ENCODE results near the gene ADGRF5. TPM values are rescaled to one million over a fixed set of nuclear protein-coding genes. Genes with fewer than 3 reads are reported as not detected.
A peak's percentile ranks its signal among the peaks of the same experiment; 100 is the strongest.

Gene ADGRF5
- 0.07 TPM in 1 of 2 replicates, not detected in the other for total RNA-seq (2014; rRNA removed; shearing (Covaris generic))

- no peak for DNase-seq (ENCODE audit: low read depth)
These were observed at the start of gene ADGRF5 for GRCh38 chr6:46921731-46922130. ADGRF5 (minus strand) TSS chr6:46921938; CDS start chr6:46906762, 15,176 bp downstream.

DNA sequence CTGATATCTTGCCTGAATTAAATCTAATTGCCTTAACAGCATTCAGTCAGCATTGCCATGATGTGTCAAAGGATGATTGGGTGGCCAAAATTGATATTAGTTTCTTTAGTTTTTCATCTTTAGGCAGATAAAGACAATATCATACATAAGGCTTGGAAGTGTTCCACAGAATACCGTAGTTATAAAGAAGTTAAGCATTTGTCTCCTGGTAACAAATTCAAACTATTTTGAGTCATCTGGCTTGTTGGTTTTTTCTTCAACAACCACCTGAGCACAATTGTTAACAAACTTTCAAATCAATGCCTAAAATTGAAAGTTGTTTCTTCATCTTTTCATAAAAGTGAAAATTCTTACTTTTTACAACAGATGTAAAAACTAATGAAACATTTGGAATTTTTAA is 47.5 kb upstream of the ADGRF5 start:
- peak; percentile 58 for DNase-seq (ENCODE audit: low read depth)

DNA sequence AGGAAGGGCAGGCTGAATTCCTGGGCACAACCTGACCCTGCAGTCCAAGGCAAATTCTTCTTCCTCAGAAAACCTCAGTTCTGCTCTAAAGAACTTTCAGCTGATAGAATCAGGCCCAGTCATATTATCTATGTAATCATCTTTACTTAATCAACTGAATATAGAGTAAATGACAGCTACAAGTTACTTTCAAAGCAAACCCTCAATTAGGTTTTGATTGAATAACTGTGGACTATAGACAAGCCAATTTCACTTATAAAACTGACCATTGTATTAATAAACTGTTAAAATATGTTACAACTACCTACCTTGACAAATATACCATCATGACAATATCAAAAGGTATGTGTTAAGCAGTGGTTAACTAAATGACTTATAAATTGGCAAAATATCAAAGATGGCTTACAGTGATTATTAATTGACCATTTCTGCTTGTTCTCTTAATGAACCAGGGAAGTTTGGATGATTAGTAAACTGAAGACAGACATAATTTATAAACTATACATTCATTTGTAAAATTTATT is 46.1 kb upstream of the ADGRF5 start:
- no peak for DNase-seq (ENCODE audit: low read depth)

GRCh38 chr6:46964716-46965519 is 43.2 kb upstream of the ADGRF5 start:
- no peak for DNase-seq (ENCODE audit: low read depth)

DNA sequence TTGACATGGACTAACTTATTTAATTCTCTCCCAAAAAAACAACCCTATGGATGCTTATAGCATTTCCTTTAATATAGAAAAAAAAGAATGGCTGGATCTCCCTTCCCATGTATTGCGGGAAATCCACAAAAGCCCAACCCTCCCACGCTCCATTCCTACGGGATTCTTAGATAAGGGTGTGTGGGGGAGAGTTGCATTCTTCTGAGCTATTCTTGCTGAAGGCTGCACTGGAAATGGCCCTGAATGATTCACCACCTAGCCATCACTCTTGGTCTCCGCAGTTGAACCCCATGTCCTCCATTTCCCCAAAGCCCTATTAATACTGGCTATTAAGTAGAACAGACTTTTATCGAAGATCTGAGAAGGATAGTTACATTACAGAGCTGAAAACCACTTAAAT is 41.9 kb upstream of the ADGRF5 start:
- DNase-seq (ENCODE audit: low read depth) = peak; percentile 42

DNA sequence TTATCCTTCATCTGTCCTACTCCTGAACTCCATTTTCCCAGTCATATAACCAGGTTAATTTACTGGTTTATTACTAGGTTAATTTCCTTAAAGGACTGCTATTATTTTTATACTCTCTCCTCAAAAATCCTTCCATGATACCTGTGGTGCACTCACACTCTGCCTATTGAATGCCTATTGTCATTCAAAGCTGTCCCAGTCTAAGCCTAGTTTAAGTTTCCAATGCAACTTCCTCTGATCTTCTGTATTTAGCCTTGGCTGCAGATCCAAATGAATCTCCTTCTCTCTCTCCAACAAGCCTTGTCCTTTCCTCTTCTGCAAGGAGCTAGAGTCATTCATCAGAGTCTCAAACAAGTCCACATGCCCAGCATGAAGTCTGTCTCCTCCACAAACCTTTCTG is 41.3 kb upstream of the ADGRF5 start:
- no peak for DNase-seq (ENCODE audit: low read depth)

GRCh38 chr6:46961711-46962110 is 40.0 kb upstream of the ADGRF5 start:
- no peak for DNase-seq (ENCODE audit: low read depth)

GRCh38 chr6:46961232-46961631 is 39.5 kb upstream of the ADGRF5 start:
- DNase-seq (ENCODE audit: low read depth) = no peak

GRCh38 chr6:46959419-46959818 is 37.7 kb upstream of the ADGRF5 start:
- DNase-seq (ENCODE audit: low read depth) = no peak

- DNase-seq (ENCODE audit: low read depth) = no peak
These were observed 34.7 kb upstream of the ADGRF5 start for GRCh38 chr6:46956409-46956808.

- DNase-seq (ENCODE audit: low read depth) = peak; percentile 37
These were observed 33.2 kb upstream of the ADGRF5 start for GRCh38 chr6:46954837-46955451.

DNA sequence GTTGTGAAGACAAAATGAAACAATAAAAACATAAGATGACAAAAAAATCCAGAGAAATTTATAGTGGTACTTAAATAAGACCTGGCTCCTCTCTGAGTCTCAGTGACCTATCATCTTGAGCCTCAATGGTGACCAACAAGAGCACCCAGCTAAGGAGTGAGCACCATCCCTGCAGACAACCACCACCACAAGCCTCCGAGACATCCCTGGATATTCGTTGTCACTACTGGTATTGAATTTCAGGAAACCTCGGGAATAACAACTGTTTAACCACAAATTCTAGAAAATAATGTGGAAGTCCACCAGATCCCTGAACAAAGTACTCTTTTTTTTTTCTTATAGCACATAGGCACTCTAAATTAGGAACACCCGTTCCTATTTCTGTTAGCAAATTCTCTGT is 32.2 kb upstream of the ADGRF5 start:
- DNase-seq (ENCODE audit: low read depth) = no peak

DNA sequence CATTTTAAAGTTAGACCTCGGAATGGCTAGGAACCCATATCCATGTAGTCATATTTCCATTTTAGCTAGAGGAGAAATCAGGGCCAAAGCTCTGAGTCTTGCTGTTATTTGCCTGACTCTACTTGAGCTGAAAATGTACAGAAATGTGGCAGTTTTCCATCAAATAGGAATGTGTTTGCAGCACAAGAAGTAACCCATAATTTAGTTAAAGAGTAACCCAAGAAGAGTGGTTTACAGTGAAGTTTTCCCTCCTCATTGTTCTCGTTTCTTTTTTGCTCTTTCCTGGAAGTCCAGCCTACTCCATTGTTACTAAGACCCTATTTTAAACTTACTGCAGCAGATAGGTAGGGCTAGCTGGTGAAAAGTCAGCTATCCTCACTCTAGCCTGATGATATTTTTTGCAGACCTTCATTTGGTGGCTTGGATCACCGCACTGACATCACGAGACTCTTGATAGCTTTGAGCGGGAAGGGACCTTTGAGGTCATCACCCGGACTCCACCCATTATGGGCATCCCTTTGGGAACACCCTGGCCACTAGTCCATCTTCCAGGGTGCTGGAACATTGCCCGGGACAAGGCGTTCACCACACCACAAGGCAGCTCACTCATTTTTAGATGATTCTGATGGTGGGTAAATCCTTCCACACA is 28.0 kb upstream of the ADGRF5 start:
- DNase-seq (ENCODE audit: low read depth) = no peak

GRCh38 chr6:46948699-46949098 is 27.0 kb upstream of the ADGRF5 start:
- no peak for DNase-seq (ENCODE audit: low read depth)

- no peak for DNase-seq (ENCODE audit: low read depth)
These were observed 25.8 kb upstream of the ADGRF5 start for GRCh38 chr6:46947497-46947896.

GRCh38 chr6:46940433-46941226 is 18.9 kb upstream of the ADGRF5 start:
- no peak for DNase-seq (ENCODE audit: low read depth)

DNA sequence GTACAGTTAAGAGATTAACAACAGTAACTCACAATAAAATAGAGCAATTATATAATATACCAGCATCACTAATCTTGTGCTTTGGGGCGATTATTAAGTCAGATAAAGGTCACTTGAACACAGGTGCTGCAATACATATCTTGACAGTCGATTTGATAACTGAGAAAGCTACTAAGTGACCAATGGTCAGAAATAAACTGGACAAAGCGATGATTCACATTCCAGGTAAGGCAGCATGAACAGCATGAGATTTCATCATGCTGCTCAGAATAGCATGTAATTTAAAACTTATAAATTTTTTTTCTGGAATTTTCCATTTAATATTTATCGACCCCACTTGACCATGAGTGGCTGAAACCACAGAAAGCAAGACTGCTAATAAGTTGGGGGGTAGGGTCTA is 15.9 kb upstream of the ADGRF5 start:
- DNase-seq (ENCODE audit: low read depth) = no peak

GRCh38 chr6:46935687-46936086 is 13.9 kb upstream of the ADGRF5 start:
- DNase-seq (ENCODE audit: low read depth) = peak; percentile 65

DNA sequence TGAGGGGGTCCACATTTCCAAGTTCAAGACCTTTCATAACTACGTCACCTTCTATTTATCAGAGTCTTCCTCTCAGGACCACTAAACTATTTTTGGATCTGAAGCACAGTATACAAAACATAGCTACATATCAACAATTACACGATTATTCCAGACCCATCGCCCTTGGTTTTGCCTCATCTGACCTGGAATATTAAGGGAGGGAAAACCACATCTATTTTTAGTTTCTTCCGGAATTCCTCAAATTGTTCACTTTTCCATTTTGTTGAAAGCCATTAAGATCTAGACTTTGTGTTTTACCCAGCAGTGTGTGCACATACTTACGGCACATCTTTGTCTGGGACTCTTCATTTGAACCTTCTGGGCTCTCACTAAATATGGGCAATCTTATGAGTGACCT is 12.0 kb upstream of the ADGRF5 start:
- DNase-seq (ENCODE audit: low read depth) = peak; percentile 63

GRCh38 chr6:46932526-46933319 is 11.0 kb upstream of the ADGRF5 start:
- DNase-seq (ENCODE audit: low read depth) = peak; percentile 89

GRCh38 chr6:46931416-46931815 is 9.7 kb upstream of the ADGRF5 start:
- DNase-seq (ENCODE audit: low read depth) = peak; percentile 31

Measured in M059J (cell line).